ENCODE measurements around the gene BEST1.

BEST1 gene

GRCh38 chr11:61950035-61950547 is at the start of gene BEST1:
TSS of gene BEST1 (plus strand) at chr11:61950351. CDS start at chr11:61951807, 1,456 bp downstream.
- DNase-seq, result no peak

DNA sequence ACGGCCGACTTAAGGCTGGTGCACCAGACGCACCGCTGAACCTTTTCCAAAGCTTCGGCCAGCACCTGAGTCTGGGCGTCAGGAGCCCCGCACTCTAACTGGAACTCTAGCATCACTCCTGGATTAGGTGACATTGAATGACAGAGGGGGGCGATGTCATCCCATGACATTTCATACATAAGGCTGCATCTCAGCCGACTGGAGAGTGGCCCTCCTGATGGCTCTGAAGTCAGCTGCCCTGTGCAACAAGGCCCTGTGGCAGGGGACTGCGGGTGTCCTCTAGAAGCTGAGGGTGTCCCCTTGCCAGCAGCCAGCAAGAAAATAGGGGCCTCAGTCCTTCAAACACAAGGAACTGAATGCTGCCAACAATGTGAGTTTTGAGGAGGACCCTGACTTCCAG is 48.8 kb upstream of the BEST1 start:
- no peak for DNase-seq

DNA sequence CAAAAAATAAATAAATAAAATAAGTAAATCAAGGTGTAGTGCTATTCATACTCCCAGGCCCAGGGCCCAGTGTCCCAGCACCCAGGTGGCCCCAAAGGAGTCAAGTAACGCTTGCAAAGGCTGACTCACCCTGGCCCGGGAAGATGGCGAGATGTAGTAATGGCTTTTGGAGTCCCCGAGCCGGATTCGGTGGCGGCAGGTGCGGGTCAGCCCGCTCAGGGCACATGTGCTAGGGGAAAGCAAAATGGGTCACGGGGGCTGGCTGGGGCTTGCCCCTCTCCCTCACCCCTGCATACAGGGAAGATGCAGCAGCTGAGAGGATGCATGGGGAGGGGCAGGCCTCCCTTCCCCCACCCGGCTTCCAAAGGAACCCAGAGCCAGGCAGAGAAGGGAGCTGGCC is 47.8 kb upstream of the BEST1 start:
- DNase-seq, result no peak

DNA sequence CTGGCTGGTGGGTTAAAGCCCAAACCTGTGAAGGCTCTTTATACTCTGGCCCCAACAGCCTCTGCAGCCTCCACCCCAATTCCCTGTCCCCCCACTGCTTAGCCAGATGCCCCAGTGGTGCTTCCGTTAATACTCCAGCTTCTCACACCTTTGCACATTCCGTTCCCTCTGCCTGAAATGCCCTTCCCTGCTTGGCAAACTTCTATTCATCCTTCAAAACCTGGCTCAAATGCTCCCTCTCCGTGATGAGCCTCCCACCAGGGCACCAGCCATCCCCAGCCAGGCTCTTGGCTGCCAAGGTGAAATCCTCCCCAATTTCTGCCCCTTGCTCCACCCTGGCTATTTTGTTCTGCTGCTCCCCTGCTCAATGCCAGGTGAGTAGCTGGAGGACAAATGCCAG is 46.3 kb upstream of the BEST1 start:
- DNase-seq, result no peak

DNA sequence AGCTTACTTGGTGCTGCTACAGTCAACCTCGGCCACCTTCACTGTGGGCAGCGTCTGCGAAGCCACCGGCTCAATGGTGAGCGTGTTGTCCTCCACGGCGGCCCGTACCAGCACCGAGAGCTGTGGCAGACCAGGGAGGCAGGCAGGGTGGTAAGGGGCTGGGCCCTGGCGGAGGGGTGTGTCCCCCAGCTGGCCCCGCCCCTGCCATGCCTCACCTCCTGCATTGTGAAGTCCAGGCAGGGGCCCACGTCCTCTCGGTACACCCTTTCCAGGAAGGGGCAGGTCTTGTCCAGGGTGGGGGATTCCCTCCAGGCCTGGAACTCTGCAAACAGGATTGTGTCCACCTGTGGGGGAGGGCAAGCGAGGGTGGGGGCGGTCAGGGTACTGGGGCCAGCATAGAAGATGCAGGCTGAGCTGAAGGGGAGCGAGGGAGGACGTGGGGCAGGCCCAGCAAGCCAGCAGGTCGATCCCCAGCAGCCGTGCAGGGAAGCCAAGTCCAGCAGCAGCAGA is 45.6 kb upstream of the BEST1 start:
- DNase-seq, result no peak

DNA sequence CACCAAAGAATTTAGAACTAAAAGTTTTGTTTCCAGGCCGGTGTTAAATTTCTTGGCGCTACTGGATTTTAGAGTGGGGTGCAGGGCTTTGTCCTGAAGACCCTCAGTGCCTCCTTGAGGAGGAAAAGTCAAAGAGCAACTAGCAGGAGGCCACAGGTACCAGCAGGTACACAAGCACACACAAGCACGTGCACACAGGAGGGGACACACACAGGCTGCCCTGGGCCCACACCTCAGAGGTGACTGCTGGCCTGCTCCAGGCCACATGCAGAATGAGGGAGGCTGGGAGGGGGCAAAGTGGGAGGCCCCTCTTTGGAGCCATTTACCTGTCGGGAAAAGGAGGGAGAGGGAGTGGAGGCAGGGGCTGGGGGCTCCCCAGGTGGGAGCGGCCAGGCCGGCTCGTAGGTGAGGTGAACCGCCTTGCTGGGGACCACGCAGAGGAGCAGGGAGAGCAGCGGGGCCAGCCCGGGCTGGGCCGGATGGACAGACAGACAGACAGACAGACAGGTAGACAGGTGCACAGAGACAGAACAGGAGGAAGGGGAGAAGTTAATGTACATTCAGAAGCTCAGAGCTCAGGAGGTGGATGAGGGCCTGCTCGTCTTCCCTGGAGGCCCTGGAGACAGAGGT is 45.0 kb upstream of the BEST1 start:
- DNase-seq, result no peak

GRCh38 chr11:61905801-61906521 is 44.2 kb upstream of the BEST1 start:
- no peak for DNase-seq

GRCh38 chr11:61906522-61906909 is 43.6 kb upstream of the BEST1 start:
- no peak for DNase-seq

DNA sequence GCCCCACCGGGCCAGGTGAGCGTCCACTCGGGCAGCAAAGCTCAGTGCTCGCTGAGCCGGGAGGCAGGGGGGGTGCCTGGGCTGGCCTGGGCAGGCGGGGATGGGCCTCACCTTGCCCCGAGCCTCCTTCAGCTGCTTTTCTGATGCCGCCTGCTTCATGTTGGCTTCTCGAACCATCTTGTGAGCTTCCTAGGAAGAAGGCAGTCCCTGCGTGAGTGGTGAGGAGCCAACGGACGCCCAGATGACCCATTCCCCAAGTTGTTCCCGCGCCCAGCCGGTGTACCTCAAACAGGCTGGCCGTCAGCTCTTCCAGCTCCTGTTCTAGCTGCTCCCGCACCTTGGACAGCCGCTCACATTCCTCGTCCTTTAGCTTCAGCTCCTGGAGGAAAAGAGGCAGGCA is 42.9 kb upstream of the BEST1 start:
- no peak for DNase-seq

- DNase-seq, result no peak
Measured at GRCh38 chr11:61907871-61908729, 42.1 kb upstream of the BEST1 start.

DNA sequence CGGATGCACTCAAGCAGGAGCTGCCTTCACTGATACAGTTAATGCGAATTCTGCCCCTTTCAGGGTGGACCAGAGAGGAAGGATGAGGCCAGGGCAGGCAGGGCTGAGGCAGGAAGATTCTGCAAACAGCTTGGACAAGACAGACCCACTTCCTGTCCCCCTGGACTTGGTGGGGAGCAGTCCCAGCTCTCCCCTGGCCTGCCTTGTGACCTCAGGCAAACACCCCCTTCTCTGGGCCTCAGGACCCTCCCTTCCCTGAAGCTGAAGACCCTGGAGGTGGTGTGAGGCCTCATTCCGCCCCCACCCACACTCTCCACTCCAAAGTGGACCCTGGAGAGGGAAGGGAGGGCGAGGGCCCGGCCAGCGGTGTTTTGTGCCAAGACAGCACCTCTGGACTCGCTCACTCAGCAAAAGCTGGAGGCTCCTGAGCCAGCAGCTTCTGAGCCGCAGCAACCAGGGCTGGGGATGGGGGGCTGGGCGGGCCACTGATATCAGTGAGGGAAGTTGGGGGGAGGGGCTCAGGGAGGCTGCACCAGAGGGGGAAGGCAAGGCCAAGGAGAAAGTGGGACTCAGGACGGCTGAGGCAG is 41.3 kb upstream of the BEST1 start:
- DNase-seq, result no peak

DNA sequence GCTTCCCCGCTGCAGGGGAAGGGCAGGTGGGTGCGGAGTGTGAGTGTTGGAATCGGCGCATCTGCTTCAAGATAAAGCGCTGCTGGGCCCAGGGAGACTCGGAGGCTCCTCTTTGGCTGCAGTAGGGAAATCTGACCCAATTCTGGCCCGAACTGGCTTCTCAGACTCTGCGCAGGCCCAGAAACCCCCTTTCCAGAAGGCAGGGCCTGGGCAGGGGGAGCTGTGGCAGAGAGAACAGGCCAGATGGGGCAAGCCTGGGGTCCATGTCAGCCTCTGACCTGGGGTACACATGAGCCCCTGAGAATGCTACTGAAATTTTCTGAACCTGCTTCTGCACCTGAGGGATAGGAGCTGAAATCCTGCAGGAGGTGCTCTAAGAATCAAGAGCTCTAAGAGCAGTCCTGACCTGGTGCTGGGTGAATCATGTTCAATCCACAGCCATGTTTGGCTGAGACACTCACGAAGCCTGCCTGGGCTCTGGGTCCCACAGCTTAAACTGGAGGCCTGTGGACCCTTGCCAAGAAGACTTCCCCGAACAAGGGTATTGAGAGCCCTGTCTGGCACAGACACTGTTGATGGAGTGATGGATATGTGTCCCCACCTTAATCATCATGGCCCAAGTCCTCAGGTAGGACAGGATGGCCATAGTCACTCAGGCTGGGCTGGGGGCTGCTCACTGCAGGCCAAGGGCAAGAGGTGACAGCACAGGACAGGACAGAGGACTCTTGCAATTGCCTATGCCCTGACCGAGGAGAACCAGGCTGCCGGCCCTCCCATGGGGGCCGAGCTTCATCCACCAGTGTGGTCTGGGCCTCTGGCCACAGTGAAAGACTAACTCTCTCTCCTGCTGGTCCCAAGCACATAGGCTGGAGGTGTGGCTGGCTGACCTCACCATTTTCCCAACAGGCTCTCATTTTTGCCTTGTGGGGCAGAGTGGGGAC is 39.7 kb upstream of the BEST1 start:
- DNase-seq, result no peak

DNA sequence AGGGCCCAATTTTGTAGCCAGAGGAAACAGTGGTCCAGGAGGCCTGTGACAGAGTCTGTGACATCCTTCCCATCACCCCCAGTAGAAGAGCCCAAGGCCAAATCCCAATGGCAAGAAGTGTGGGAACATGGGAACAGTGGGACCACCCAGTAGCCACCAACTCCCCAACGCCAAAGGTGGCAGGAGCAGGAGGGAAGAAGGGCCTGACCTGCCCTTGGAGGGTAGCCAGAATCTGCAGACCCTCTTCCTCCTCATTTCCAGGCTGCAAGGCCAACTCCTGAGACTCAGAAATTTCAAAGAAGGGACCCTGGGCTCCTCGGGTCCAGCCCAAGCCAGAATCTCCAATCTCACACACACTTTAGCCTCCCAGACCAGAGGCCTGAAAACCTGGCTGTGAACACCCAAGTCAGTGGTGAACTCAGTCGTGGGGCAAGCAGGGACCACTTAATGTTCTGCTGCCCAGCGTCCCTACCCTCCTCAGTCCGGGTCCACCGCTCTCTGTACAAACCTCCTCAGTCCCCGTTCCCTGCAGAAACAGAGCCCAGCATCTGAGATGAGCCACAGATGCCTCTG is 38.9 kb upstream of the BEST1 start:
- no peak for DNase-seq

- no peak for DNase-seq
Measured at GRCh38 chr11:61911701-61912529, 38.2 kb upstream of the BEST1 start.

GRCh38 chr11:61912530-61912898 is 37.6 kb upstream of the BEST1 start:
- DNase-seq, result no peak

DNA sequence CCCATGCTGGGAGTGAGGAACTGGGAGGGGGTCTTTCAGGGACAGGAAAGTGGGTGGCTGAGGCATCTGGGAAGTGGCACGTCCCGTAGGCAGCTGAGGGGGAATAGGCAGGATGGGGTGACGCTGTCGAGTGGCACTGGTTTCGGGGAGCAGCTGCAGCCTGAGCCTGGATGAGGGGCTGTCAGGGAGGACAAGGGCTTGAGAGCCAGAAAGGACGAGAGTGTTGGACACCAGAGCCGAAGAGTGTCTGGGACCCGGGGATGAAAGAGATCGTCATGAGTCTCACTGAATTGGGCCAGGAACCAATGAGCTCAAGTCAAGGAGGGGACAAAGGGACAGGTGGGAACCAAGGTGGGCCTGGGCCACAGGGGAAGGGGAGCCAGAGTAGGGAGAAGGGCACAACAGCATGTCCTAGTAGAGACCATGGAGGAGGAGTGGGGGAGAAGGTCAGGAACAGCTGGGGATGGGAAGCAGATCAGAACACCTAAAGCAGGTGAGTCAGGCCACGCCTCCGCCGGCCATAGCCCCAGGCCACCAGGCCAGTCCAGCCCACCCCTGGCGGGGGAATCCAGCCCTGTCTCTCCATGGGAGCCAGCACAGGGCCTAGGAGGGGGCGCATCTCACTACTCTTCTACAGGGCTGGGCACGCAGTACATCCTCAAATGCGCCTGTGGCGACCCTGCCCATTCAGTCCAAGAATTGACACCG is 37.0 kb upstream of the BEST1 start:
- no peak for DNase-seq

DNA sequence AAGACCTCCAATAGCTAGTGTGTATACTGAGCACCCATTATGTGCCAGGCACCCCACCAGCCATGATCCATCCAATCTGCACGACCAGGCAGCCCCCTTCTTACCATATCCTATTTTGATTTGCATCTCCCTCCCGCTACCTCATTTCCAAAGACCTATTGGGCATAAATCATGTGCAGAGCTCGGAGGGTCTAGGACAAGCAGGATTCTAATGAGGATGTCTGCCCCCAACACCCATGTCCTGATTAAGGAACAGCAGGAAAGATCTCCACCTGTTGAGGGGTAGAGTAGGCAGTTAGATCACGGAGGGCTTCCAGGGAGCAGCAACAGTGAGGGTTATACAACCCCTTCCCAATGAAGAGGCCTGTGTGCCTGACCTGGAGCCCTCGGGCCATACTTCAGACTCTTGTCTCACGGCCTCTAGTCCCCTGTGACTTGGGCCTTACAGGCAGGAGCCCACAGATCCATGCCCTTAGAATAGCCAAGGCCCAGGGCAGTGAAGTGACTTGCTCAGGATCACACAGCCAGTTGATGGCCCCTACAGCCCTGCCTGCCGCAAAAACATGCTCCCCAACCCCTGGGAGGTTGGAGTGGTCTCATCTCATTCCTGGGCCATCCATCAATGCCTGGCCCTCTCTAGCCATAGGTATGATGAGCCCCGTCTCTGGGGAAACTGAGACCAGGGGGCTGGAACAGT is 36.3 kb upstream of the BEST1 start:
- no peak for DNase-seq

- DNase-seq, result no peak
Measured at GRCh38 chr11:61914471-61915171, 35.5 kb upstream of the BEST1 start.
